Measurements from ENCODE around the gene SGIP1. TPM values are rescaled to one million over a fixed set of nuclear protein-coding genes. Genes with fewer than 3 reads are reported as not detected.

The SGIP1 gene
- total RNA-seq, 4 donors from 2014 or later, result 3.9 to 14.7 (median 6.5) TPM

DNA sequence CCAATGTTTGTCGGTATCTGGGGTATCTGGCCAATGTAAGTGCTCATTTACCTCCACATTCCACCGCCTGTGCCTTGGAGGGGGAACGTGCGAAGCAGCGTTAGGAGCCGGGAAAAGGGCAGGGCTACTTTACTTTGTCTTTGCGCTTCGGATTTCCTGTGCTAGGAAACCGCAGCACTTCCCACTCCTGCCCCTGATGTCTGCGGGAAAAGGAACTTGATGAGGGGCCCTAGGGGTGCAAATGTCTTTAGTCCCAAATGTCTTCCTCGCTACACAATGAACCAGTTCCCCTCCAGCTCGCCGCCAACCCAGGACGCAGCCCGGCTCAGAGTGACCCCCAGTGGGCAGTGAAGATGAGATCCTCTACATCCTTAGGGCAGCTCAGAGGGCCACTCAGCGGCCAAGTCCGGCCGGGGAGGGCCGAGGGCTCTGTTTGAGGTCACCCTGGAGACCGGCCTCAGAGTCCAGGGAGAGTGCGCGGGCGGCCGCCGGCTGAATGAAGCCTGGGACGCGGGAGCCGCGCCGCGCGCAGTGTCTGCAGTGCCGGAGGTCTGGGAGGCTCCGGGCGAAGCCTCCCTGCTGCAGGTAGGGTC is 218.1 kb downstream of the SGIP1 start, which contains the start of gene DYNLT5:
Gene DYNLT5, plus strand, starts transcription at position 460 of the 593 bp plus-strand sequence. CDS start 2,200 bp downstream, outside the sequence.
- DNase-seq (ENCODE audit: low spot score in 2 of 2), result peak in 1 of 2 donors; percentile 16
- peak within 1 kb of the TSS in 1 of 4 donors; percentile 5 for H3K27ac ChIP-seq
- WGBS, 2 donors, result 12 to 27% methylated on average over 16 to 26 of the region's 35 CpGs

DNA sequence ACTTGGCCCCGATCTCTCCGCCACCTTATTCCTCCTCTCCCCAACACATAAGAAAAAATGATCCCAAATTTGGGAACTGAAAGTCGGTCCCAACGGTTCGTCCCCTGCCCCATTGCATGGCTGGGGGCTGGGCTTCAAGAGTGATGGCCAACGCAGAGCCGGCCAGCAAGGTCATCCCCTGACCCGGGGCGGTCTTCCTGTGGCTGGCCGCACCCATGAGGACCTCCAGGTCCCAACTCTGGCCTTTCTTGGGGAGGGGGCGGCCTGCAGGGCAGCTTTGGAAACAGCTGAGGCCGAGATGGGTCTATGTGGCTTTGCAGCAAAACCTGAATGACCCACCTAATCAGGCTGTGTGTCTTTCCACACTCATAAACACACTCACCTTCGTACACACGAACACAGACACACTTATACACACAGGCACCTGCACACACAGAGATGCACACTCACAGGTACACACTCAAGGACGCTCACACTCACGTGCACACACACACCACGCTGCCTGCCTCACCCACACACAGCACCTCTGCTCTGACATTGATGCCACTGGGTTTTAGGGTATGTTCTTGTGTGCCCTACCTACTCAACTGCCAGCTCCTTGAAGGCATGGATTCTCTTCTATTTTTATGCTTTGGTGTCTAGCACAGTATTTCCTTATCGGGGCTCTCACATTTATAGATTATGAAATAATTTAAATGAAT is 218.9 kb downstream of the SGIP1 start:
- TF ChIP-seq POLR2A (IDR thresholded peaks at IDR 0.05) (no peak), EP300 (IDR thresholded peaks at IDR 0.05) (no peak)
- TF ChIP-seq, protein P1, sequence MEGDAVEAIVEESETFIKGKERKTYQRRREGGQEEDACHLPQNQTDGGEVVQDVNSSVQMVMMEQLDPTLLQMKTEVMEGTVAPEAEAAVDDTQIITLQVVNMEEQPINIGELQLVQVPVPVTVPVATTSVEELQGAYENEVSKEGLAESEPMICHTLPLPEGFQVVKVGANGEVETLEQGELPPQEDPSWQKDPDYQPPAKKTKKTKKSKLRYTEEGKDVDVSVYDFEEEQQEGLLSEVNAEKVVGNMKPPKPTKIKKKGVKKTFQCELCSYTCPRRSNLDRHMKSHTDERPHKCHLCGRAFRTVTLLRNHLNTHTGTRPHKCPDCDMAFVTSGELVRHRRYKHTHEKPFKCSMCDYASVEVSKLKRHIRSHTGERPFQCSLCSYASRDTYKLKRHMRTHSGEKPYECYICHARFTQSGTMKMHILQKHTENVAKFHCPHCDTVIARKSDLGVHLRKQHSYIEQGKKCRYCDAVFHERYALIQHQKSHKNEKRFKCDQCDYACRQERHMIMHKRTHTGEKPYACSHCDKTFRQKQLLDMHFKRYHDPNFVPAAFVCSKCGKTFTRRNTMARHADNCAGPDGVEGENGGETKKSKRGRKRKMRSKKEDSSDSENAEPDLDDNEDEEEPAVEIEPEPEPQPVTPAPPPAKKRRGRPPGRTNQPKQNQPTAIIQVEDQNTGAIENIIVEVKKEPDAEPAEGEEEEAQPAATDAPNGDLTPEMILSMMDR (IDR thresholded peaks at IDR 0.05), result no peak
- no peak for DNase-seq (ENCODE audit: low spot score in 2 of 2)
- H3K4me1 ChIP-seq, result peaks cover 0 to 13% (median 5%) of the 10 kb centered on the region in 4 donors
- H3K27ac ChIP-seq, result no peak overlapping the region
- no peaks in the 10 kb centered on the region for H3K36me3 ChIP-seq
- peak overlapping the region; percentile 4 to 50 (median 24) for H3K4me3 ChIP-seq
- WGBS, 2 donors, result 49 to 53% methylated on average over 18 of the region's 18 CpGs
- H3K9me3 ChIP-seq, result no peaks in the 10 kb centered on the region
- H3K27me3 ChIP-seq, result no peaks in the 10 kb centered on the region

More for the DNA sequence above, 218.1 kb downstream of the SGIP1 start, which contains the start of gene DYNLT5:
- no peaks in the 10 kb centered on the region for H3K36me3 ChIP-seq
- H3K9me3 ChIP-seq, result no peaks in the 10 kb centered on the region
- H3K27me3 ChIP-seq, result no peaks in the 10 kb centered on the region
- TF ChIP-seq EP300 (IDR thresholded peaks at IDR 0.05) (no peak), POLR2A (IDR thresholded peaks at IDR 0.05) (no peak)
- TF ChIP-seq, protein P1 (IDR thresholded peaks at IDR 0.05), result no peak
- H3K4me1 ChIP-seq, result peaks cover 0 to 13% (median 5%) of the 10 kb centered on the region in 4 donors
- H3K4me3 ChIP-seq, result peak within 1 kb of the TSS; percentile 4 to 50 (median 24)

DNA sequence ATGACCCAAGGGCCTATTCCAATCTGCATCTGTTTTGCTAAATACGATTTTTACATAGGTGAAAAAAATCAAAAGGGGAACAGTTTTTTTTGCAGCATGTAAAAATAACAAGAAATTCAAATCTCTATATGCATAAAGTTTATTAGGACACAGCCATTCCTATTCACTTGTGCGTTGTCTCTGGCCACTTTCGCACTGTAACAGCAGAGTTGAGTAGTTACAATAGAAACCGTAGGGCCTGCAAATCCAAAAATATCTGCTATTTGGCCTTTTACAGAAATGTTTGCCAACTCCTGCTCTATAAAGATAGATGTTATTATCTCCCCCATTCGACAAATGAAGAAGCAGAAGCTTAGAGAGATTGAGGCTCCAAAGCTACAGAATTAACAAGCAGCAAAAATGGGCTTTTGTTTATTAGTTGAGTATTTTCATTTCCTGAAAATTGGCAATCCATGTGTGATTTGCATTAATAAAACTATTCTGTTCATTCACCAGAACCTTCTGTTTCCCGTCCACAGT is 223.8 kb downstream of the SGIP1 start:
- 37 to 46% methylated on average over 6 of the region's 6 CpGs for WGBS, 2 donors
- Histone ChIP-seq H3K9me3 (no peaks in the 10 kb centered on the region), H3K4me1 (peaks cover 0 to 2% (median 0%) of the 10 kb centered on the region in 4 donors), H3K27ac (no peak overlapping the region), H3K4me3 (no peak overlapping the region), H3K27me3 (no peaks in the 10 kb centered on the region), H3K36me3 (no peaks in the 10 kb centered on the region)
- TF ChIP-seq POLR2A (IDR thresholded peaks at IDR 0.05), result no peak
- TF ChIP-seq, protein P1 (IDR thresholded peaks at IDR 0.05), result no peak
- TF ChIP-seq EP300 (IDR thresholded peaks at IDR 0.05), result no peak
- no peak for DNase-seq (ENCODE audit: low spot score in 2 of 2)

DNA sequence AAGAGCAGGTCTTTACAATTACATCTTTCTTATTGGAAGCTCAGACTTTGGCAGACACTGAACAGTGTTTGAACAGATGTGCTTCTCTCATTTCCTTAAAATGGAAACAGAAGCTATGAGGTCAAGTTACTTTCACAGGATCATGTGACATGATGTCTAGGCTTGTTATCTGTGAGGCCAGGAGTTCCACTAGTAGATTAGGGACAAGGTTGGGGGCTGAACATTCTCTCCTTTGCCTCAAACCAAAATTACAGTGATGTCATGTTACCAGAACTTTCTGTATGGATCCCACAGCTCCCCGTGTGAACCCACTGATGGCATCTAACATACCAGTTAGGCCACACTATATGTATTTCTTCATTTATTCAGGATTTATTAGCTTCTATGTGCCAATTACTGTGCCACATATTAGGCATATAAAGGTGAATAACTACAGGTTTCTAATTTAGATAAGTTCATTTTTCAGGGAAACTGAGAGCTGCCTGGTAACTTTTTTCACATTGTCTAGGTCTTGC is 224.3 kb downstream of the SGIP1 start:
- WGBS, 2 donors, result 46 to 57% methylated on average over 1 of the region's 1 CpG
- no peaks in the 10 kb centered on the region for H3K9me3 ChIP-seq
- H3K36me3 ChIP-seq, result no peaks in the 10 kb centered on the region
- no peak overlapping the region for H3K4me3 ChIP-seq
- DNase-seq (ENCODE audit: low spot score in 2 of 2), result no peak
- no peaks in the 10 kb centered on the region for H3K27me3 ChIP-seq
- TF ChIP-seq EP300 (IDR thresholded peaks at IDR 0.05) (no peak), POLR2A (IDR thresholded peaks at IDR 0.05) (no peak)
- TF ChIP-seq, protein P1 (IDR thresholded peaks at IDR 0.05), result no peak
- no peaks in the 10 kb centered on the region for H3K4me1 ChIP-seq
- no peak overlapping the region for H3K27ac ChIP-seq

DNA sequence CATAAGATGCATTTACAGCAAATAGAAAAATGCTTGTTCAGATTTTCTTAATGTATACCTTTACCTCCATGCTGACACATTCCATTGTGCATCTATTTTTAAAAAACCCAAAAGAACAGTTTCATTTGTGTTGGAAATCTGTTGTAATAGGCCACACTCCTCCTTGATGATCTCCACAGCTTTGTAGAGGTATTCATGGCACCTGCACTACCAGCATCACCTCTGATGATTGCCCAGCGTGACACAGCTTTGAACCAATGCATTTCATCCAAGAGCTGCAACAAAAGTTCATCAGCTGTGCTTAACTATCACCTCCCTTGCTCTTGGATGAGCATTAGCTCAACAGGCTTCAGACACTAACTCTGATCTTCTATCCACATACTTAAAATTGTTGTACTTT is 226.6 kb downstream of the SGIP1 start:
- Histone ChIP-seq H3K36me3 (no peaks in the 10 kb centered on the region), H3K27me3 (no peaks in the 10 kb centered on the region), H3K4me3 (no peak overlapping the region), H3K4me1 (no peaks in the 10 kb centered on the region), H3K27ac (no peak overlapping the region), H3K9me3 (no peaks in the 10 kb centered on the region)
- no peak for DNase-seq (ENCODE audit: low spot score in 2 of 2)
- 86 to 95% methylated on average over 1 of the region's 1 CpG for WGBS, 2 donors
- no peak for TF ChIP-seq EP300 (IDR thresholded peaks at IDR 0.05)
- no peak for TF ChIP-seq POLR2A (IDR thresholded peaks at IDR 0.05)
- TF ChIP-seq, protein P1 (IDR thresholded peaks at IDR 0.05), result no peak
